Measurements from ENCODE around the gene SSBP2.

DNA sequence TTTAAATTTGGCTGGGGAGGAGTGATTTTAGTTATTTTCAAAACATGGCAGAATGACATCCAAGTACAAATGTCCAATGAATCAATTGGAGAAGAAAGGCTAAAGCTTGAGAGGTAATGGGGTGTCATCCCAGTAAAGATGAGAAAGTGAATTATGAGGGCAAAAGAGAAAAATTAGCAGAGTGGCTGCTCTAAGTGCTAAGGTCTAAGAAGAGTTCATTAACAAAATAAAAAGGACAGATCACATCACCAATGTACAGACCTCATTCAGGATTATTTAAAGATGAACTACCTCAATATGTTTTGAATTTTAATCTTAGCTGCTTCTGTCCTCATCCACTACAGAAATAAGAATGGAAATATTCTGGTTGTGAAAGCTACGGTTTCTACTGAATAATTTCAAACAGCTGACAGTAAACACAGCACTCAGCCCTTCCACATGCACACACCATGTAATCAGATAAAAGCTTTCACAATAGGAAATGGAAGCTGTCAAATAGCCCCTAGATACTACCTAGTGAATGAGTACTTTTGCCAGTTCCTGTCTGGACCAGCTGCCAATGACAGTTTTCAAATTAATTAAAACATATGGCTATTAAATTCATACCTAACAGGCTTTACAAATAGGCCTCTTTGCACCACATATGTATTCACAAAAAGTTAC is 171.5 kb downstream of the SSBP2 start:
- no peak for TF ChIP-seq POLR2A (IDR thresholded peaks at IDR 0.05)
- TF ChIP-seq CTCF (IDR thresholded peaks at IDR 0.05) = no peak
